SU-DHL-6 (cell line): ENCODE results near the gene TPM3.

ENCODE experiments used
- H2AFZ ChIP-seq: fragments of 200-600 bp; sonication (generic); 2 replicates; pipeline ENCODE4 v1.6.1; 2014; ENCODE audit warnings: low read depth, mild to moderate bottlenecking, moderate library complexity, mixed read lengths, antibody characterized with exemption, low read length; ENCODE audit not compliant: severe bottlenecking
- H3F3A ChIP-seq: fragments of 200-600 bp; shearing (Covaris generic); 2 replicates; pipeline ENCODE4 v1.6.0; 2016; ENCODE audit warnings: antibody characterized with exemption, mild to moderate bottlenecking; ENCODE audit not compliant: insufficient read depth
- H3K27ac ChIP-seq: fragments of 200-600 bp; sonication (generic); 2 replicates; pipeline ENCODE4 v1.5.1; 2016; ENCODE audit warnings: low read depth, mild to moderate bottlenecking, low read length, moderate library complexity, mixed read lengths
- H3K27me3 ChIP-seq: fragments of 200-600 bp; sonication (generic), shearing (Covaris generic); 2 replicates; pipeline ENCODE4 v1.6.0; 2014; ENCODE audit warnings: mild to moderate bottlenecking, low read length
- H3K36me3 ChIP-seq: fragments of 200-600 bp; sonication (generic); 2 replicates; pipeline ENCODE4 v1.6.1; 2014; ENCODE audit warnings: mild to moderate bottlenecking, low read length, mixed read lengths
- H3K4me2 ChIP-seq: fragments of 300-600, 200-600 bp; shearing (Covaris generic), sonication (generic); 2 replicates; pipeline ENCODE4 v1.6.0; 2014; ENCODE audit warnings: low read length, low read depth, mild to moderate bottlenecking; ENCODE audit not compliant: poor library complexity, severe bottlenecking
- H3K4me3 ChIP-seq: fragments of 200-600 bp; sonication (generic); 2 replicates; pipeline ENCODE4 v1.5.1; 2014; ENCODE audit warnings: antibody characterized with exemption, low read length, mild to moderate bottlenecking, mixed read lengths; ENCODE audit not compliant: insufficient read depth, poor library complexity, severe bottlenecking
- H3K79me2 ChIP-seq: fragments of 200-600 bp; sonication (generic); 2 replicates; pipeline ENCODE4 v1.6.1; 2014; ENCODE audit warnings: mild to moderate bottlenecking, low read length, moderate library complexity; ENCODE audit not compliant: insufficient read depth
- H3K9ac ChIP-seq: fragments of 200-600 bp; sonication (generic); 2 replicates; pipeline ENCODE4 v1.7.0; 2014; ENCODE audit warnings: mild to moderate bottlenecking, low read length
- H3K9me2 ChIP-seq: fragments of 200-600 bp; sonication (generic); replicated peaks from 2 replicates; pipeline ENCODE4 v1.6.1; 2014; ENCODE audit warnings: low read length; ENCODE audit not compliant: insufficient read depth
- H3K9me3 ChIP-seq: fragments of 200-600 bp; sonication (generic); 2 replicates; pipeline ENCODE4 v1.6.1; 2014; ENCODE audit warnings: low read length, mixed read lengths; ENCODE audit not compliant: insufficient read depth
- H4K20me1 ChIP-seq: fragments of 200-600 bp; sonication (generic); 2 replicates; pipeline ENCODE4 v1.6.1; 2014; ENCODE audit warnings: low read depth, mild to moderate bottlenecking, antibody characterized with exemption, low read length, moderate library complexity, mixed read lengths
- CTCF ChIP-seq: fragments of 200-600 bp; sonication (generic); IDR thresholded peaks from one replicate; pipeline ENCODE4 v1.5.1; 2017; ENCODE audit warnings: antibody characterized with exemption, mild to moderate bottlenecking, low read length, moderate library complexity; ENCODE audit not compliant: insufficient read depth, poor library complexity, severe bottlenecking
- EZH2phosphoT487 ChIP-seq: fragments of 200-600 bp; sonication (generic), shearing (Covaris generic); conservative IDR thresholded peaks from 2 replicates; pipeline ENCODE4 v1.6.1; 2018; ENCODE audit warnings: mild to moderate bottlenecking, antibody characterized with exemption, low read length, moderate library complexity, mixed read lengths

TPM3 gene

DNA sequence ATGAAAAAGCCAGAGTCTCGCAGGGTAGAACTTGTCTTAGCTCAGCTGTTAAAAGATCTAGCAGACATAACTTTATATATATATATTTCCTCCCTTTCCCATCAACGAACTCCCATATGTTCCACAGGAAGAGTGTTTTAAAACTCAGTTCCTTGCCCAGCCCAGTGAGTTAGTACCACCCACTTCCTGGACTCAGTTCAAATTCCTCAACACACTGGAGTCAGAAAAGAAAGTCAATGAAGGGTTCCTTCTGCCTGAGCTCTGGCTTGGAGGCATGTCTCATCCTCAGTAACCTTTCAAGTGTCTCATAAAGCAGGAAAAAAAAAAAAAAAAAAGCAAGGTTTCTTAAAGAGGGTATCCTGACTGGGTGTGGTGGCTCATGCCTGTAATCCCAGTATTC, 15.6 kb downstream of the TPM3 start:
- no peak for TF ChIP-seq EZH2phosphoT487
- no peak for TF ChIP-seq CTCF
- Histone ChIP-seq H3K27ac (no peak overlapping the region), H3K4me2 (no peak overlapping the region), H3K9me2 (no peaks in the 10 kb centered on the region), H3K79me2 (peaks cover 70% of the 10 kb centered on the region), H3K4me3 (no peak overlapping the region), H3F3A (no peaks in the 10 kb centered on the region), H3K9me3 (no peaks in the 10 kb centered on the region), H2AFZ (no peak overlapping the region), H3K9ac (no peak overlapping the region), H3K27me3 (no peaks in the 10 kb centered on the region), H3K36me3 (peaks cover 15% of the 10 kb centered on the region), H4K20me1 (peaks cover 40% of the 10 kb centered on the region)

GRCh38 chr1:154174654-154175053, 17.2 kb downstream of the TPM3 start:
- no peak overlapping the region for H3K4me2 ChIP-seq
- no peaks in the 10 kb centered on the region for H3F3A ChIP-seq
- no peak for TF ChIP-seq EZH2phosphoT487
- TF ChIP-seq CTCF, result no peak
- no peaks in the 10 kb centered on the region for H3K9me3 ChIP-seq
- H3K27ac ChIP-seq, result no peak overlapping the region
- no peaks in the 10 kb centered on the region for H3K9me2 ChIP-seq
- no peak overlapping the region for H3K9ac ChIP-seq
- H2AFZ ChIP-seq, result no peak overlapping the region
- no peak overlapping the region for H3K4me3 ChIP-seq
- H4K20me1 ChIP-seq, result peaks cover 29% of the 10 kb centered on the region; the same call in 1 of the 2 replicates
- peaks cover 29% of the 10 kb centered on the region for H3K36me3 ChIP-seq
- peaks cover 53% of the 10 kb centered on the region for H3K79me2 ChIP-seq
- H3K27me3 ChIP-seq, result no peaks in the 10 kb centered on the region

DNA sequence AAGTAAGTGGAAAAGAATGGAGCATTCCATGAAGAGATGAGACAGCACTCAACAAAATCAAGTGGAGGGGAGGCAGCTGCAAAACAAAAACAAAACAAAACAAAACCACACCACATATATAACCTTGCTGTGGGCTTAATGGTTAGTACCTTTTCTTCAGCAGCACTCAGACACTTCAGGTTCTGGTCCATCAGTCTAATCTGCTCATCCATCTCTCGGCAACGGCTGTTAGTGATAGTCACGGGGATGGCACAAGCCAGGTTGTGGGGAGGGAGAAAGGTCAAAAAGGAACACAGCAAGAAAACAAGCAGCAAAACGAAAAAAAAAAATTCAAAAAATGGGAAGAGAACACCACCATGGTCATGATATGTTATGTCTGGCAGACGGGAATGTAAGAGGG, 20.0 kb downstream of the TPM3 start:
- Histone ChIP-seq H3K4me3 (no peak overlapping the region), H3K4me2 (no peak overlapping the region), H3K27ac (no peak overlapping the region), H3K9ac (no peak overlapping the region), H3K9me2 (no peaks in the 10 kb centered on the region), H3K36me3 (peaks cover 30% of the 10 kb centered on the region), H2AFZ (no peak overlapping the region), H3K27me3 (no peaks in the 10 kb centered on the region), H3K9me3 (no peaks in the 10 kb centered on the region), H3F3A (no peaks in the 10 kb centered on the region), H3K79me2 (peaks cover 25% of the 10 kb centered on the region), H4K20me1 (peaks cover 4% of the 10 kb centered on the region; the same call in 1 of the 2 replicates)
- TF ChIP-seq EZH2phosphoT487 (no peak), CTCF (no peak)

GRCh38 chr1:154171223-154171583, 20.7 kb downstream of the TPM3 start:
- no peaks in the 10 kb centered on the region for H3K9me3 ChIP-seq
- no peaks in the 10 kb centered on the region for H3K9me2 ChIP-seq
- H3K79me2 ChIP-seq, result peaks cover 18% of the 10 kb centered on the region
- H3K4me2 ChIP-seq, result no peak overlapping the region
- H3K36me3 ChIP-seq, result peaks cover 31% of the 10 kb centered on the region
- no peak for TF ChIP-seq EZH2phosphoT487
- no peak overlapping the region for H3K9ac ChIP-seq
- no peaks in the 10 kb centered on the region for H3F3A ChIP-seq
- no peaks in the 10 kb centered on the region for H3K27me3 ChIP-seq
- no peak overlapping the region for H3K27ac ChIP-seq
- no peak overlapping the region for H3K4me3 ChIP-seq
- H2AFZ ChIP-seq, result no peak overlapping the region
- peaks cover 4% of the 10 kb centered on the region; the same call in 1 of the 2 replicates for H4K20me1 ChIP-seq
